Measurements from ENCODE around the gene GAS2L3.

GAS2L3 gene

GRCh38 chr12:100573292-100574186 lies at the start of gene GAS2L3:
GAS2L3 (plus strand) TSS chr12:100573684; CDS start chr12:100594905, 21,221 bp downstream.
- H3K36me3 ChIP-seq (ENCODE audit: control insufficient read depth, insufficient read depth, low read length), result no peaks in the 10 kb centered on the region
- no peaks in the 10 kb centered on the region for H3K9me3 ChIP-seq (ENCODE audit: control insufficient read depth, insufficient read depth, low read length)
- peaks cover 30% of the 10 kb centered on the region for H3K27me3 ChIP-seq (ENCODE audit: control insufficient read depth, insufficient read depth, low read length)
- no peaks in the 10 kb centered on the region for H3K4me1 ChIP-seq (ENCODE audit: control insufficient read depth, insufficient read depth, low read length)
- peak within 1 kb of the TSS; percentile 82 for H3K4me3 ChIP-seq (ENCODE audit: low read depth, low read length)
- peak within 1 kb of the TSS; percentile 41 for H3K9ac ChIP-seq (ENCODE audit: low read depth, low read length)

- H3K27me3 ChIP-seq (ENCODE audit: control insufficient read depth, insufficient read depth, low read length), result no peaks in the 10 kb centered on the region
- H3K4me3 ChIP-seq (ENCODE audit: low read depth, low read length), result no peak overlapping the region
- peaks cover 6% of the 10 kb centered on the region for H3K4me1 ChIP-seq (ENCODE audit: control insufficient read depth, insufficient read depth, low read length)
- H3K9me3 ChIP-seq (ENCODE audit: control insufficient read depth, insufficient read depth, low read length), result no peaks in the 10 kb centered on the region
- no peaks in the 10 kb centered on the region for H3K36me3 ChIP-seq (ENCODE audit: control insufficient read depth, insufficient read depth, low read length)
- no peak overlapping the region for H3K9ac ChIP-seq (ENCODE audit: low read depth, low read length)
These were observed 45.5 kb upstream of the GAS2L3 start for GRCh38 chr12:100528034-100528433.

DNA sequence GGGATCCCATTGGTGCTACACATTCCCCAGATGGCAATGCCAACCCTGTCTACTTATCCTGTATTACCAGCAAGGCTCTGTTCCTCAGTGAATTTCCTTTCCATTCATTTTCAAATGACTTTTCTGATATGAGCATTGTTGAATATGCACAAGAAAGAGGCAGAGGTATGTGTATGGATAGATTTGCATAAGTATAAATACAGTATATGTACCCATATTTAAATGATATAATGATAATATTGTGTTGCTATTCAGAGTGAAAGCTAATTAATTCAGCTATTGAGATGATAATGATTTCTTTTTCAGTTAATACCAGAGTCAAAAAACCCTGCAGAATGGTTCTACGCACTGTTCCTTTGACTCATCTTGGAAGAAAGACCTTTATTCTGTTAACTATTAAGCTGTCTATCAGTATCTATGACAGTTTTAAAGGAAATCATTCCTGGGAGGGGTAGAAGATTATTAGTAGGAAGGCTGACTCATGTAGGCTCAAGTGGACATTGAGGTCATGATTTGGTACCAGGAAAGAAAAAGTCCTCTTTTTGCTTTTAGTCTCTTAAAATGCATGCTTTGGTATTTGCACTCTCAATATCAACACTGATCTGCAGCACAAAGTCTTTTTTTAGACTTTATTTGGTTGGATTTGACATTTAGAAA lies 44.9 kb upstream of the GAS2L3 start:
- Histone ChIP-seq H3K4me1 (ENCODE audit: control insufficient read depth, insufficient read depth, low read length) (peaks cover 6% of the 10 kb centered on the region), H3K9me3 (ENCODE audit: control insufficient read depth, insufficient read depth, low read length) (no peaks in the 10 kb centered on the region), H3K36me3 (ENCODE audit: control insufficient read depth, insufficient read depth, low read length) (no peaks in the 10 kb centered on the region), H3K27me3 (ENCODE audit: control insufficient read depth, insufficient read depth, low read length) (no peaks in the 10 kb centered on the region), H3K4me3 (ENCODE audit: low read depth, low read length) (no peak overlapping the region), H3K9ac (ENCODE audit: low read depth, low read length) (no peak overlapping the region)

DNA sequence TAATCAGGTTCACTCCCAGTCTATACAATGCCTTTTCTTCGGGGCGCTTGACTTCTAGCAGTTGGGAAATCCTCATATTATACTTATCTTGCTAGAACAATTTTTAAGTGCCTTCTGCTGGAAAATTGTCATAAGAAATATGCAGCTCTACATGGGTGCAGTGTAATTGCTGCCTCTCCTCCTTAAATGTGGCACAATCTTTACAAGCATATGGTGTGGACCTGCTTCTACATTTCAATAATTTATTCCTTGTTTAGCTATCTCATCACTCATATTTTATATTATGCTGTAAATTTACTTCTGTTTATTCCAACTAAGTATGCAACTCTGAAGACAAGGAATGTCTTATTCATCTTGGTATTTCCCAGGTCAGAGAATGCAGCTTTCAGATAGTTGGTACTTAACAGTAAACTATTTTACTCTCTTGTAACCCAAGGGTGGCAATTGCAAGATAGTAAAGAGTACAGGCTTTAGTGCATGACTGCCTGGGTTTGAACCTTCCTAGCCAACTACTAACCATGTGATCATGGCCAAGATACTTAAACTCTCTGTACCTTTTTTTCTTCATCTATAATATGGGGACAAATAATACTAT lies 43.6 kb upstream of the GAS2L3 start:
- Histone ChIP-seq H3K9me3 (ENCODE audit: control insufficient read depth, insufficient read depth, low read length) (no peaks in the 10 kb centered on the region), H3K4me3 (ENCODE audit: low read depth, low read length) (no peak overlapping the region), H3K9ac (ENCODE audit: low read depth, low read length) (no peak overlapping the region), H3K36me3 (ENCODE audit: control insufficient read depth, insufficient read depth, low read length) (no peaks in the 10 kb centered on the region), H3K27me3 (ENCODE audit: control insufficient read depth, insufficient read depth, low read length) (no peaks in the 10 kb centered on the region), H3K4me1 (ENCODE audit: control insufficient read depth, insufficient read depth, low read length) (peaks cover 6% of the 10 kb centered on the region)

GRCh38 chr12:100533376-100533775 lies 40.1 kb upstream of the GAS2L3 start:
- Histone ChIP-seq H3K27me3 (ENCODE audit: control insufficient read depth, insufficient read depth, low read length) (no peaks in the 10 kb centered on the region), H3K36me3 (ENCODE audit: control insufficient read depth, insufficient read depth, low read length) (no peaks in the 10 kb centered on the region), H3K4me3 (ENCODE audit: low read depth, low read length) (no peak overlapping the region), H3K9ac (ENCODE audit: low read depth, low read length) (no peak overlapping the region), H3K4me1 (ENCODE audit: control insufficient read depth, insufficient read depth, low read length) (peaks cover 6% of the 10 kb centered on the region), H3K9me3 (ENCODE audit: control insufficient read depth, insufficient read depth, low read length) (no peaks in the 10 kb centered on the region)

DNA sequence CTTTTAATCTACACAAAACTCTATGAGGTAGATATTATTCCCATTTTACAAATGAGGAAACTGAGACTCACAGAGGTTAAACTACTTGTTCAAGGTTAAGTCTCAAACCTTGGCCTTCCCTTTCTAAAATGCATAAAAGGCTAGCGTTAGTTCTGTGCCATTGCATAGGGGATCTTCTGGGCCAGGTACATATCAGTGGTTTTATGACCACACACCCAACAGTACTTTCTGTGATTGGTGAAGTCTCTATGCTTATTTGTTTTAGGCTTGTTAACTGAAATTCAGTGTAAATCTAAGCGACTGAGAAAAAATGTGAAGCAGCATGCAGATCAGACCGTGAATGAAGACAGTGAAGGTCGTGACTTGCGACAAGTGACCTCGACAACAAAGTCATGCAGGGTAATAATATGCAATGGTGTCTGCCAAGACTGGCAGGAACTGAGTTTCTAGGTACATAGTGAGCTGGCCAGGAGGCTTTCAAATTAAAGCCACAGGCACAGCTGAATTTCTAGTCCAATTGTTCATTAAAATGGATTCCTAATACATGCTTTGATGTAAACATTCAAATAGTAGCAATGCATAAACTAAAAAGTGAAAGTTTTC lies 38.8 kb upstream of the GAS2L3 start:
- Histone ChIP-seq H3K4me3 (ENCODE audit: low read depth, low read length) (no peak overlapping the region), H3K36me3 (ENCODE audit: control insufficient read depth, insufficient read depth, low read length) (no peaks in the 10 kb centered on the region), H3K9ac (ENCODE audit: low read depth, low read length) (no peak overlapping the region), H3K27me3 (ENCODE audit: control insufficient read depth, insufficient read depth, low read length) (no peaks in the 10 kb centered on the region), H3K9me3 (ENCODE audit: control insufficient read depth, insufficient read depth, low read length) (no peaks in the 10 kb centered on the region), H3K4me1 (ENCODE audit: control insufficient read depth, insufficient read depth, low read length) (no peaks in the 10 kb centered on the region)

DNA sequence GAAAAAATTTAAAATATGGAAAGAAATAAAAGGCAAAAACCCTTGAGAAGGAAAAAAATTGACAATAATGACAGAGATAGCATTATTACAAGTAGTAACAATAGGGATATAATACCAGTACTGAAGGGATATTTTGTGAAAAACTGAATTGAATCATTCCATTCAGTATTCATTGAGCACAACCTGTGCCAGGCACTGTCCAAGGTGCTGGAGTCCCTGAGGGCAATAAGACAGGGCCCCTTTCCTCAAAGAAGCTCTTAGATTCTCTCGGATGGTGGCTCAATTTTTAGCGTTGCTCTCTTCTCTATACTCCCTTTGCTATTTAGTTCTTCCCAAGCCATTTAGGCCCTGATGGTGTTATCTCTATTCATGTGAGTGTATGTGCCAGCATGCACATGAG lies 34.3 kb upstream of the GAS2L3 start:
- H3K36me3 ChIP-seq (ENCODE audit: control insufficient read depth, insufficient read depth, low read length), result no peaks in the 10 kb centered on the region
- no peaks in the 10 kb centered on the region for H3K27me3 ChIP-seq (ENCODE audit: control insufficient read depth, insufficient read depth, low read length)
- H3K9ac ChIP-seq (ENCODE audit: low read depth, low read length), result no peak overlapping the region
- no peaks in the 10 kb centered on the region for H3K4me1 ChIP-seq (ENCODE audit: control insufficient read depth, insufficient read depth, low read length)
- no peaks in the 10 kb centered on the region for H3K9me3 ChIP-seq (ENCODE audit: control insufficient read depth, insufficient read depth, low read length)
- H3K4me3 ChIP-seq (ENCODE audit: low read depth, low read length), result no peak overlapping the region

DNA sequence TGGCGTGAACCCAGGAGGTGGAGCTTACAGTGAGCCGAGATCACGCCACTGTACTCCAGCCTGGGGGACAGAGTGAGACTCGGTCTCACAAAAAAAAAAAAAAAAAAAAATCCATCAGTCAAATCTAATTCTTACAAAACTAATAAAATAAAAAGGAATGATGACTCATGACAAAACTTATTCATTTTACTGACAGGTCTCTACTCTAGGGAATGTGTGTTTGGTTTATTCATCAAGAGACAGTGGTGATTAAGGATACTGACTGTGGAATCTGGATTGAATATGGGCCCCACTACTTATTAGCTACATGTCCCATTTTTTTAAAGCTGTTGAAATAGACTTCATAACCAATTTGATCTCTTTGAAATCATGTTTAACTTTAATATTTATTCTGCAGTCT lies 29.3 kb upstream of the GAS2L3 start:
- Histone ChIP-seq H3K4me3 (ENCODE audit: low read depth, low read length) (no peak overlapping the region), H3K9me3 (ENCODE audit: control insufficient read depth, insufficient read depth, low read length) (no peaks in the 10 kb centered on the region), H3K9ac (ENCODE audit: low read depth, low read length) (no peak overlapping the region), H3K36me3 (ENCODE audit: control insufficient read depth, insufficient read depth, low read length) (no peaks in the 10 kb centered on the region), H3K4me1 (ENCODE audit: control insufficient read depth, insufficient read depth, low read length) (no peaks in the 10 kb centered on the region), H3K27me3 (ENCODE audit: control insufficient read depth, insufficient read depth, low read length) (no peaks in the 10 kb centered on the region)

DNA sequence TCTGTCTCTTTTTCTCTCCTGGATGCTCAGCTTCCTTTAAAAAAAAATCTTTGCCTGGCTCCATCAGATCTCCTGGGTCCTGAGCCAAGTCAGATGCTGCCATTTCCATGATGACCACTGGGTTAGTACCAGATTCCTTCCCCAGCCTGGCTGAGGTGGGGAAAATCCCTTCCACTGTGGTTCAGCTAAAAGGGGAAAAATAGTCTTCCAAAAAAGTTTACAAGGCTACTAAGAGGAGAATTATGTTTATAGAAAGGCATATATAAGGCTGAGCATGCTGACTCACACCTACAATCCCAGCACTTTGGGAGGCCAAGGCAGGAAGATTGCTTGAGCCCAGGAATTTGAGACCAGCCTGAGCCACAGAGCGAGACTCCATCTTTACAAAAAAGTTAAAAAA lies 28.4 kb upstream of the GAS2L3 start:
- Histone ChIP-seq H3K4me1 (ENCODE audit: control insufficient read depth, insufficient read depth, low read length) (no peaks in the 10 kb centered on the region), H3K9ac (ENCODE audit: low read depth, low read length) (no peak overlapping the region), H3K27me3 (ENCODE audit: control insufficient read depth, insufficient read depth, low read length) (no peaks in the 10 kb centered on the region), H3K9me3 (ENCODE audit: control insufficient read depth, insufficient read depth, low read length) (no peaks in the 10 kb centered on the region), H3K4me3 (ENCODE audit: low read depth, low read length) (no peak overlapping the region), H3K36me3 (ENCODE audit: control insufficient read depth, insufficient read depth, low read length) (no peaks in the 10 kb centered on the region)

DNA sequence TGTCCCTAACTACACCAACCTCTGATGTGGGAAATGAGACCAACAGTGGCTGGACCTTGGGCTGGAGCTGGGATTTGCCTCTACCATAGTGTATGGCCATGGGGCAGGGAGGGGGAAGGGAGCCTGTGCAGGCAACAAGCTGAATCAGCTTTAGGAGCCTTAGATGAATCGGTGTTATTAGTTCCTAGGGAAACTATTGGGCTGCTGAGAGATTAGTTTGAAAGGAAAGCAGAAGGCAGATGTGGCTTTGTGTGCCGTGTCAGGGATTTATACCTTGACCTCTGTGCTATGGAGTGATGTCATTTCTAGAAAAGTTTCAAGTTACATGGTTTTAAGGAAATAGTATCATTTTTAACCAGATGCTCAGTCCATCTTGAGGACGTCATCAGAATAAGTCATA lies 19.5 kb upstream of the GAS2L3 start:
- no peaks in the 10 kb centered on the region for H3K9me3 ChIP-seq (ENCODE audit: control insufficient read depth, insufficient read depth, low read length)
- H3K9ac ChIP-seq (ENCODE audit: low read depth, low read length), result no peak overlapping the region
- no peaks in the 10 kb centered on the region for H3K27me3 ChIP-seq (ENCODE audit: control insufficient read depth, insufficient read depth, low read length)
- H3K36me3 ChIP-seq (ENCODE audit: control insufficient read depth, insufficient read depth, low read length), result no peaks in the 10 kb centered on the region
- H3K4me3 ChIP-seq (ENCODE audit: low read depth, low read length), result no peak overlapping the region
- H3K4me1 ChIP-seq (ENCODE audit: control insufficient read depth, insufficient read depth, low read length), result no peaks in the 10 kb centered on the region

- no peaks in the 10 kb centered on the region for H3K9me3 ChIP-seq (ENCODE audit: control insufficient read depth, insufficient read depth, low read length)
- no peak overlapping the region for H3K9ac ChIP-seq (ENCODE audit: low read depth, low read length)
- H3K27me3 ChIP-seq (ENCODE audit: control insufficient read depth, insufficient read depth, low read length), result no peaks in the 10 kb centered on the region
- H3K36me3 ChIP-seq (ENCODE audit: control insufficient read depth, insufficient read depth, low read length), result no peaks in the 10 kb centered on the region
- no peak overlapping the region for H3K4me3 ChIP-seq (ENCODE audit: low read depth, low read length)
- H3K4me1 ChIP-seq (ENCODE audit: control insufficient read depth, insufficient read depth, low read length), result no peaks in the 10 kb centered on the region
These were observed 18.8 kb upstream of the GAS2L3 start for GRCh38 chr12:100554608-100555077.

Measured in iPS-15b (cell line).